GM12875 (cell line): ENCODE results near the gene TUBGCP5.

Experiments used
- H3K4me3 ChIP-seq: one replicate; pipeline ENCODE4 v1.5.1; 2011; ENCODE audit warnings: low read depth, low read length, control low read depth
- CTCF ChIP-seq: IDR thresholded peaks from 2 replicates; pipeline ENCODE4 v1.5.1; 2011; ENCODE audit warnings: low read depth, mild to moderate bottlenecking, control low read depth, inconsistent platforms, low read length, moderate library complexity, borderline replicate concordance; ENCODE audit not compliant: insufficient read depth

The TUBGCP5 gene

GRCh38 chr15:22973286-22973685 lies 66.1 kb downstream of the TUBGCP5 start:
- H3K4me3 ChIP-seq = no peak overlapping the region
- no peak for TF ChIP-seq CTCF

GRCh38 chr15:22969489-22969888 lies 69.9 kb downstream of the TUBGCP5 start:
- H3K4me3 ChIP-seq = no peak overlapping the region
- TF ChIP-seq CTCF = no peak

GRCh38 chr15:22968366-22968765 lies 71.0 kb downstream of the TUBGCP5 start:
- no peak overlapping the region for H3K4me3 ChIP-seq
- TF ChIP-seq CTCF = no peak

GRCh38 chr15:22967084-22967770 lies 72.1 kb downstream of the TUBGCP5 start:
- no peak for TF ChIP-seq CTCF
- no peak overlapping the region for H3K4me3 ChIP-seq

GRCh38 chr15:22966321-22967083 lies 72.9 kb downstream of the TUBGCP5 start:
- TF ChIP-seq CTCF = no peak

GRCh38 chr15:22963641-22964040 lies 75.7 kb downstream of the TUBGCP5 start:
- no peak for TF ChIP-seq CTCF
- H3K4me3 ChIP-seq = no peak overlapping the region

More at GRCh38 chr15:22966321-22967083, 72.9 kb downstream of the TUBGCP5 start:
- no peak overlapping the region for H3K4me3 ChIP-seq

- no peak overlapping the region for H3K4me3 ChIP-seq
- no peak for TF ChIP-seq CTCF
Observed at GRCh38 chr15:22962611-22963010, 76.8 kb downstream of the TUBGCP5 start.
